ENCODE measurements around the gene ADCY6. TPM values are rescaled to one million over a fixed set of nuclear protein-coding genes. Genes with fewer than 3 reads are reported as not detected.

ADCY6 gene
- total RNA-seq, 1 donor from 2014 or later, result 71.9 TPM

GRCh38 chr12:48782457-48783395, 6.2 kb downstream of the ADCY6 start:
- no peak overlapping the region for H3K27ac Mint-ChIP-seq (ENCODE audit: unreplicated experiment)
- no peak for DNase-seq (ENCODE audit: extremely low spot score, unreplicated experiment)
- no peak overlapping the region for H3K4me3 Mint-ChIP-seq (ENCODE audit: unreplicated experiment)
- H3K36me3 Mint-ChIP-seq (ENCODE audit: unreplicated experiment), result peaks cover 10% of the 10 kb centered on the region
- peaks cover 60% of the 10 kb centered on the region for H3K4me1 Mint-ChIP-seq (ENCODE audit: unreplicated experiment)
- no peaks in the 10 kb centered on the region for H3K27me3 Mint-ChIP-seq (ENCODE audit: unreplicated experiment)
- TF ChIP-seq CTCF (IDR thresholded peaks at IDR 0.05), result no peak
- H3K9me3 Mint-ChIP-seq (ENCODE audit: unreplicated experiment), result no peaks in the 10 kb centered on the region

DNA sequence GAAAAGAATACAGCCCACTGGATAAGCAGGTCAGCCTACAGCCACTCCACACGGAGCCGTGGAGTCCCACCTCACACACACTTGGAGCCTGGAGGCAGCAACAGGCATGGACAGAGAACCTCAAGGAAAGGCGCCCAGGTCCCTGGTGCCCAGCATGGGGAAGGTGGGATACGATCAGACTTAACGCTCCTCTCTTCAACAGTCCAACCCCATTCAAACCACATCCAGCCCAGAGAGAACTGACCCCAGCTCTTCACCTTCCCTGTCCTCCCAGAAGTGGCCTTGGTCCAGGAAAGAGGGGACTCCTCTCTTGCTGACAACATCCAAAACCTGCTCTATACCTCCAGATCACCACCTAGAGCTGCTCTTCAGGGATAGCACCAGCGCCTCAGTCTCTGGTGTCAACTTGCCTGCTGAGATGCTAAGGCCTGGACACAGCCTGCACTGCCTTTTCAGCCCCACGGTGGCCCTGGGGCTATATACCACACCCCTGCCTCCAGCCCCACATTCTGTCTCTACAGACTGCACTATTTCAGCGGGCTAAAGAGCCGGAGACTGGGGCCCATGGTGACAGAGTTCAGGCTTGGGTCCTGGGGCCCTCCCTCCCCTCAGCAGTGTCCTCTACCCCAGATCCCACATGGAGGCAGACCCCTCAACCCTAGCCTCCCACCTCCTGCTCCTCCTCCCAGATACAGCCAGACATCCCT, 7.0 kb downstream of the ADCY6 start:
- H3K27ac Mint-ChIP-seq (ENCODE audit: unreplicated experiment), result peak overlapping the region; percentile 98
- peaks cover 51% of the 10 kb centered on the region for H3K4me1 Mint-ChIP-seq (ENCODE audit: unreplicated experiment)
- no peaks in the 10 kb centered on the region for H3K9me3 Mint-ChIP-seq (ENCODE audit: unreplicated experiment)
- TF ChIP-seq CTCF (IDR thresholded peaks at IDR 0.05), result no peak
- no peaks in the 10 kb centered on the region for H3K27me3 Mint-ChIP-seq (ENCODE audit: unreplicated experiment)
- H3K4me3 Mint-ChIP-seq (ENCODE audit: unreplicated experiment), result no peak overlapping the region
- no peak for DNase-seq (ENCODE audit: extremely low spot score, unreplicated experiment)
- H3K36me3 Mint-ChIP-seq (ENCODE audit: unreplicated experiment), result peaks cover 16% of the 10 kb centered on the region

DNA sequence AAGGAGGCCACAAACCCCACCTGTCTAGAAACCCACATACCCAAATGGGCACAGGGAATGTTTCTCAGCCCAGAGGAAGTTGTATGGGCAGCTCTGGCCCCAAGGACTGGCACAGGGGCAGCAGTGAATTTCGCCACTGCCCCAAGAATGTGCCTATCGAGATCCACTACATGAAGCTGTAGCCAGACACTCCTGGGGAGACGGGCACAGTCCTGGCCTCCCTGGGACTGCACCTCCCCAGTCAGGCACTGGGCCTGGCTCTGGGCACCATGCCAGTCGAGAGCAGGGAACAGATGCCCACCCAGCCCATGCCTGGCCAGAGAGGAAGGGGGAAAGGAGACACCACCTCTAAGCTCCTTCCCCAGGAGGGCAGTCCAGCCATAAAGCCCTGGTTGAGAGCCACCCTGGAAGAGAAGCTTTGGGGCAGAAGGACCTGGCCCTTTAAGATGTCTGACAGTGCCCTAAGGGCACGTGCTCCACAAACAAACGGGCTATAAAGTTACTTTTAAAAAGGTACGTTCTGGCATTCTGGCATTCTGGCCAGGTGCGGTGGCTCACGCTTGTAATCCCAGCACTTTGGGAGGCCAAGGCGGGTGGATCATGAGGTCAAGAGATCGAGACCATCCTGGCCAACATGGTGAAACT, 8.4 kb downstream of the ADCY6 start:
- Mint-ChIP-seq H3K27me3 (ENCODE audit: unreplicated experiment) (no peaks in the 10 kb centered on the region), H3K36me3 (ENCODE audit: unreplicated experiment) (peaks cover 15% of the 10 kb centered on the region), H3K27ac (ENCODE audit: unreplicated experiment) (peak overlapping the region; percentile 98), H3K9me3 (ENCODE audit: unreplicated experiment) (no peaks in the 10 kb centered on the region), H3K4me1 (ENCODE audit: unreplicated experiment) (peaks cover 41% of the 10 kb centered on the region), H3K4me3 (ENCODE audit: unreplicated experiment) (no peak overlapping the region)
- DNase-seq (ENCODE audit: extremely low spot score, unreplicated experiment), result no peak
- no peak for TF ChIP-seq CTCF (IDR thresholded peaks at IDR 0.05)

GRCh38 chr12:48779869-48780268, 9.0 kb downstream of the ADCY6 start:
- Mint-ChIP-seq H3K36me3 (ENCODE audit: unreplicated experiment) (peaks cover 15% of the 10 kb centered on the region), H3K27me3 (ENCODE audit: unreplicated experiment) (no peaks in the 10 kb centered on the region), H3K27ac (ENCODE audit: unreplicated experiment) (peak overlapping the region; percentile 98), H3K9me3 (ENCODE audit: unreplicated experiment) (no peaks in the 10 kb centered on the region), H3K4me3 (ENCODE audit: unreplicated experiment) (peak overlapping the region; percentile 57), H3K4me1 (ENCODE audit: unreplicated experiment) (peaks cover 38% of the 10 kb centered on the region)
- peak; percentile 89 for DNase-seq (ENCODE audit: extremely low spot score, unreplicated experiment)
- no peak for TF ChIP-seq CTCF (IDR thresholded peaks at IDR 0.05)
